Endothelial cell of umbilical vein (primary cell): ENCODE data around the gene CYGB.
"Not testable (repeated sequence)": the region's sequence is repeated elsewhere in the genome, so short reads cannot be mapped to it uniquely, and the experiment has no call there.

Experiments
- EZH2 ChIP-seq: IDR thresholded peaks from 2 replicates; pipeline ENCODE4 v1.6.1; 2012; ENCODE audit warnings: borderline replicate concordance, low read depth, mild to moderate bottlenecking, moderate library complexity, low read length, inconsistent platforms; ENCODE audit not compliant: severe bottlenecking
- JUN ChIP-seq: IDR thresholded peaks from 2 replicates; pipeline ENCODE4 v1.6.1; 2011; ENCODE audit warnings: borderline replicate concordance, low read depth; ENCODE audit not compliant: insufficient read length, insufficient read depth
- POLR2A ChIP-seq: IDR thresholded peaks from 2 replicates; pipeline ENCODE4 v1.6.1; 2012; ENCODE audit warnings: low read depth, mild to moderate bottlenecking, control low read depth, low read length
- POLR2AphosphoS5 ChIP-seq: IDR thresholded peaks from 2 replicates; pipeline ENCODE4 v1.6.1; 2012; ENCODE audit warnings: low read depth, mild to moderate bottlenecking, control low read depth, low read length, moderate library complexity; ENCODE audit not compliant: insufficient read depth
- TF ChIP-seq, protein P1 (sequence below), 2 donors: IDR thresholded peaks; 1 replicate in 1 of 2; 2 replicates in 1 of 2; pipeline ENCODE4 v1.5.1; 2011; ENCODE audit warnings: low read length in 2 of 2, mild to moderate bottlenecking in 2 of 2, moderate library complexity in 2 of 2, control low read depth in 1 of 2, inconsistent platforms in 1 of 2, low read depth in 1 of 2; ENCODE audit not compliant: insufficient read depth in 1 of 2; ENCODE audit errors: extremely low read depth in 1 of 2

GRCh38 chr17:76525513-76525833 lies 12.0 kb downstream of the CYGB start:
- TF ChIP-seq, protein P1, sequence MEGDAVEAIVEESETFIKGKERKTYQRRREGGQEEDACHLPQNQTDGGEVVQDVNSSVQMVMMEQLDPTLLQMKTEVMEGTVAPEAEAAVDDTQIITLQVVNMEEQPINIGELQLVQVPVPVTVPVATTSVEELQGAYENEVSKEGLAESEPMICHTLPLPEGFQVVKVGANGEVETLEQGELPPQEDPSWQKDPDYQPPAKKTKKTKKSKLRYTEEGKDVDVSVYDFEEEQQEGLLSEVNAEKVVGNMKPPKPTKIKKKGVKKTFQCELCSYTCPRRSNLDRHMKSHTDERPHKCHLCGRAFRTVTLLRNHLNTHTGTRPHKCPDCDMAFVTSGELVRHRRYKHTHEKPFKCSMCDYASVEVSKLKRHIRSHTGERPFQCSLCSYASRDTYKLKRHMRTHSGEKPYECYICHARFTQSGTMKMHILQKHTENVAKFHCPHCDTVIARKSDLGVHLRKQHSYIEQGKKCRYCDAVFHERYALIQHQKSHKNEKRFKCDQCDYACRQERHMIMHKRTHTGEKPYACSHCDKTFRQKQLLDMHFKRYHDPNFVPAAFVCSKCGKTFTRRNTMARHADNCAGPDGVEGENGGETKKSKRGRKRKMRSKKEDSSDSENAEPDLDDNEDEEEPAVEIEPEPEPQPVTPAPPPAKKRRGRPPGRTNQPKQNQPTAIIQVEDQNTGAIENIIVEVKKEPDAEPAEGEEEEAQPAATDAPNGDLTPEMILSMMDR (IDR thresholded peaks at IDR 0.05; ENCODE audit: extremely low read depth in 1 of 2, insufficient read depth in 1 of 2, low read depth in 1 of 2, low read length in 2 of 2), result not testable (repeated sequence)
- not testable (repeated sequence) for TF ChIP-seq POLR2AphosphoS5, JUN, POLR2A, EZH2
